ENCODE data around the gene RPUSD1.

Gene RPUSD1

DNA sequence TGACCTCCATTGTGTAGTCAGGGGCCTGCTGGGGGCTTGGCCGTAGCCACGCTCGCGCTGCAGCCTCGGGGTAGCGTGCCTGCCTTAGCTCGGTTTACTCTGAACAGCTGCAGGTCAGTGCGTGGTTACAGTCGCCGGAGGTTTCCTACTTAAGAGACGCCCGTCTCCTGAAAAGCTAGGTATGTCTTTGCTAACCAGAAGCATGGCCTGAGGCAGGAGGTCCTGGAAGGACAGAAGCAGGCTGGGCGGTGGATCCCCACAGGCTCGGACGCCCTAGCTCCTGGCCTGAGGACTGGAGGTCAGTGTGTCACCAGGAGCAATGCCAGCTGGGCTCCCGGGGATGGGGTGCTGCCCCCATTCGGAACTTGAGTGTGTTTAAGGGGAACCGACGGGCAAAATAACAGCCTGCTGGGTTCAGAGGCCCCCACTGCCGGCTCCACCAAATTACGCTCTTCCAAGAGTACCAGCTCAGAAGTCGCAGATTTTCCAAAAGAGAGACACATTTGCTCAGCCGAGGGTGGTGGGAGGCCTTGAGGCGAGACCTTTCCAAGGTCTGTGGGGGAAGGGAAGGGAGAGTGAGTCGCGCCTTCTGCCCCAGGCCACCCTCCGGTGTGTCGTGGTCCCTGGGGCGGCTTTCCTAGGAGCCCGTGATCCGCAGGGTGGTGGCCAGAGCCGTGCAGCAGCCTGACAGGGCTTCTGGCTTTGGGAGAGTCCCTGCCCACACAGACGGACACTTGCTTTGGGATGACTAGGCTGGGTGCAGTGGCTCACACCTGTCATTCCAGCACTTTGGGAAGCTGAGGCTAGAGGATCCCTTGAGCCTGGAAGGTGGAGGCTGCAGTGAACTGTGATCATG, 16.2 kb upstream of the RPUSD1 start:
- H3K79me1 ChIP-seq (ENCODE audit: low read length), result no peaks in the 10 kb centered on the region
- no peaks in the 10 kb centered on the region for H3K4me1 ChIP-seq (ENCODE audit: control insufficient read depth, low read depth, low read length)
- no peaks in the 10 kb centered on the region for H3K79me2 ChIP-seq (ENCODE audit: control insufficient read depth, insufficient read depth, low read length)
- H4K8ac ChIP-seq (ENCODE audit: low read depth, low read length), result no peak overlapping the region
- H2AK5ac ChIP-seq (ENCODE audit: low read length), result no peak overlapping the region
- H2BK120ac ChIP-seq (ENCODE audit: low read depth, low read length), result no peak overlapping the region
- no peak overlapping the region for H3K4me3 ChIP-seq (ENCODE audit: low read length)
- no CpG with 5 or more reads among the region's 33 CpGs for WGBS (ENCODE audit: extremely low coverage, insufficient coverage, low lambda C conversion rate)
- H3K18ac ChIP-seq (ENCODE audit: low read length), result no peak overlapping the region
- H3K4ac ChIP-seq (ENCODE audit: low read depth, low read length), result no peak overlapping the region
- H3K27ac ChIP-seq (ENCODE audit: low read depth, low read length), result no peak overlapping the region
- no peak overlapping the region for H3K9ac ChIP-seq (ENCODE audit: low read length)
- no peak overlapping the region for H2BK15ac ChIP-seq (replicated peaks; ENCODE audit: low read depth)
- no peak overlapping the region for H2BK5ac ChIP-seq (ENCODE audit: low read length)
- H3K56ac ChIP-seq (ENCODE audit: low read length), result no peak overlapping the region
- no peaks in the 10 kb centered on the region for H3K27me3 ChIP-seq (ENCODE audit: insufficient read depth, low read length, poor library complexity)
- no peak for DNase-seq
- H4K5ac ChIP-seq (ENCODE audit: low read length), result no peak overlapping the region
- H3K4me2 ChIP-seq (ENCODE audit: low read length), result no peak overlapping the region
- H3K36me3 ChIP-seq (ENCODE audit: control insufficient read depth, insufficient read depth, low read length), result no peaks in the 10 kb centered on the region
- H3K23ac ChIP-seq (ENCODE audit: low read length), result no peak overlapping the region

DNA sequence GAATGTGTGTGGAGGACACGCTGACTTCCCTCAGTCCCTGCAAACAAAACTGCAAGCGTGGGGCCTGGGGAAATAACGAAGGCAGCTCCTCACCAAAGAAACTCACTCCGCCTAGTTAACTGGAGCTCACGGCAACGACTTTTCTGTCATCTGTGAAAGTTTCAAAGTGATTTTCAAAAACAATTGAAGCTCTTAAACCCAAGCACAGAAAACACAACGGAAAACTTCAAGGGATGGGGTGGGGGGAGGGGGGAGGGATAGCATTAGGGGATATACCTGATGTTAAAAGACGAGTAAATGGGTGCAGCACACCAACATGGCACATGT, 15.5 kb upstream of the RPUSD1 start:
- Histone ChIP-seq H4K8ac (ENCODE audit: low read depth, low read length) (no peak overlapping the region), H3K56ac (ENCODE audit: low read length) (no peak overlapping the region), H3K27me3 (ENCODE audit: insufficient read depth, low read length, poor library complexity) (no peaks in the 10 kb centered on the region), H2BK5ac (ENCODE audit: low read length) (no peak overlapping the region), H2BK15ac (replicated peaks; ENCODE audit: low read depth) (no peak overlapping the region), H3K36me3 (ENCODE audit: control insufficient read depth, insufficient read depth, low read length) (no peaks in the 10 kb centered on the region), H3K4me1 (ENCODE audit: control insufficient read depth, low read depth, low read length) (no peaks in the 10 kb centered on the region), H3K79me2 (ENCODE audit: control insufficient read depth, insufficient read depth, low read length) (no peaks in the 10 kb centered on the region), H3K4me3 (ENCODE audit: low read length) (no peak overlapping the region), H3K4ac (ENCODE audit: low read depth, low read length) (no peak overlapping the region), H3K18ac (ENCODE audit: low read length) (no peak overlapping the region), H2AK5ac (ENCODE audit: low read length) (no peak overlapping the region), H3K79me1 (ENCODE audit: low read length) (no peaks in the 10 kb centered on the region), H3K4me2 (ENCODE audit: low read length) (no peak overlapping the region), H3K27ac (ENCODE audit: low read depth, low read length) (no peak overlapping the region), H4K5ac (ENCODE audit: low read length) (no peak overlapping the region), H2BK120ac (ENCODE audit: low read depth, low read length) (no peak overlapping the region), H3K9ac (ENCODE audit: low read length) (no peak overlapping the region), H3K23ac (ENCODE audit: low read length) (no peak overlapping the region)
- no peak for DNase-seq
- WGBS (ENCODE audit: extremely low coverage, insufficient coverage, low lambda C conversion rate), result no CpG with 5 or more reads among the region's 8 CpGs

- no CpG with 5 or more reads among the region's 33 CpGs for WGBS (ENCODE audit: extremely low coverage, insufficient coverage, low lambda C conversion rate)
- H3K79me2 ChIP-seq (ENCODE audit: control insufficient read depth, insufficient read depth, low read length), result no peaks in the 10 kb centered on the region
- no peaks in the 10 kb centered on the region for H3K79me1 ChIP-seq (ENCODE audit: low read length)
Observed at GRCh38 chr16:802914-803753, 15.0 kb upstream of the RPUSD1 start.

DNA sequence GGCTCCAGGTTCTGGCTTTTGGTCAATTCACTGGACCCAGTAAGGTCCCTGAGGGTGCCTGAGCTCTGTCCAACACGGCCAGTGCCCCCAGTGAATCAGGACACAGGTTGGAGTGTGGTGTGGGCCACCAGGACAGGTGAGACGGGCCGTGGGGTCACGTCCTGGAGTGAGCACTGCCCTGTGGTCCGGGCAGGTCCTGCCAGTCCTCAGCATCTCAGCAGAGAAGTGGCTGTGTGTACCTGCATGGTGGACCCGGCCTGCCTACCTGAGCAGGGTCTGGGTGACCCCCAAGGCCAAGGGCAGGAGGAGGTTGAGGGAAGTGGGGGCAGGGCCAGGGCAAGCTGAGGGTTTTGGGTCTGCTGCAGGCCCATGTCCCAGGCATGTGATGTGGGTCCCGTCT, 14.3 kb upstream of the RPUSD1 start:
- no peak overlapping the region for H2BK15ac ChIP-seq (replicated peaks; ENCODE audit: low read depth)
- H3K9ac ChIP-seq (ENCODE audit: low read length), result no peak overlapping the region
- H3K27ac ChIP-seq (ENCODE audit: low read depth, low read length), result no peak overlapping the region
- no peaks in the 10 kb centered on the region for H3K79me1 ChIP-seq (ENCODE audit: low read length)
- H3K79me2 ChIP-seq (ENCODE audit: control insufficient read depth, insufficient read depth, low read length), result no peaks in the 10 kb centered on the region
- H3K23ac ChIP-seq (ENCODE audit: low read length), result no peak overlapping the region
- no peak overlapping the region for H3K4me3 ChIP-seq (ENCODE audit: low read length)
- H3K27me3 ChIP-seq (ENCODE audit: insufficient read depth, low read length, poor library complexity), result no peaks in the 10 kb centered on the region
- H3K4ac ChIP-seq (ENCODE audit: low read depth, low read length), result no peak overlapping the region
- H2AK5ac ChIP-seq (ENCODE audit: low read length), result no peak overlapping the region
- DNase-seq, result no peak
- H3K36me3 ChIP-seq (ENCODE audit: control insufficient read depth, insufficient read depth, low read length), result no peaks in the 10 kb centered on the region
- H3K4me1 ChIP-seq (ENCODE audit: control insufficient read depth, low read depth, low read length), result no peaks in the 10 kb centered on the region
- H2BK5ac ChIP-seq (ENCODE audit: low read length), result no peak overlapping the region
- H3K56ac ChIP-seq (ENCODE audit: low read length), result no peak overlapping the region
- no peak overlapping the region for H4K5ac ChIP-seq (ENCODE audit: low read length)
- no peak overlapping the region for H2BK120ac ChIP-seq (ENCODE audit: low read depth, low read length)
- H3K18ac ChIP-seq (ENCODE audit: low read length), result no peak overlapping the region
- H4K8ac ChIP-seq (ENCODE audit: low read depth, low read length), result no peak overlapping the region
- no peak overlapping the region for H3K4me2 ChIP-seq (ENCODE audit: low read length)
- WGBS (ENCODE audit: extremely low coverage, insufficient coverage, low lambda C conversion rate), result no CpG with 5 or more reads among the region's 7 CpGs

More at GRCh38 chr16:802914-803753, 15.0 kb upstream of the RPUSD1 start:
- Histone ChIP-seq H2BK5ac (ENCODE audit: low read length) (no peak overlapping the region), H4K8ac (ENCODE audit: low read depth, low read length) (no peak overlapping the region), H2BK15ac (replicated peaks; ENCODE audit: low read depth) (no peak overlapping the region), H3K23ac (ENCODE audit: low read length) (no peak overlapping the region), H3K56ac (ENCODE audit: low read length) (no peak overlapping the region), H3K4me2 (ENCODE audit: low read length) (no peak overlapping the region), H2AK5ac (ENCODE audit: low read length) (no peak overlapping the region), H3K4ac (ENCODE audit: low read depth, low read length) (no peak overlapping the region), H3K4me1 (ENCODE audit: control insufficient read depth, low read depth, low read length) (no peaks in the 10 kb centered on the region), H3K36me3 (ENCODE audit: control insufficient read depth, insufficient read depth, low read length) (no peaks in the 10 kb centered on the region), H4K5ac (ENCODE audit: low read length) (no peak overlapping the region), H3K27ac (ENCODE audit: low read depth, low read length) (no peak overlapping the region), H2BK120ac (ENCODE audit: low read depth, low read length) (no peak overlapping the region), H3K9ac (ENCODE audit: low read length) (no peak overlapping the region), H3K27me3 (ENCODE audit: insufficient read depth, low read length, poor library complexity) (no peaks in the 10 kb centered on the region), H3K4me3 (ENCODE audit: low read length) (no peak overlapping the region), H3K18ac (ENCODE audit: low read length) (no peak overlapping the region)
- no peak for DNase-seq

- Histone ChIP-seq H2BK120ac (ENCODE audit: low read depth, low read length) (no peak overlapping the region), H3K9ac (ENCODE audit: low read length) (no peak overlapping the region), H3K4me3 (ENCODE audit: low read length) (no peak overlapping the region), H3K79me2 (ENCODE audit: control insufficient read depth, insufficient read depth, low read length) (no peaks in the 10 kb centered on the region), H3K4me1 (ENCODE audit: control insufficient read depth, low read depth, low read length) (no peaks in the 10 kb centered on the region), H2BK5ac (ENCODE audit: low read length) (no peak overlapping the region), H3K18ac (ENCODE audit: low read length) (no peak overlapping the region), H4K8ac (ENCODE audit: low read depth, low read length) (no peak overlapping the region), H3K23ac (ENCODE audit: low read length) (no peak overlapping the region), H3K36me3 (ENCODE audit: control insufficient read depth, insufficient read depth, low read length) (no peaks in the 10 kb centered on the region), H4K5ac (ENCODE audit: low read length) (no peak overlapping the region), H3K4me2 (ENCODE audit: low read length) (no peak overlapping the region), H2BK15ac (replicated peaks; ENCODE audit: low read depth) (no peak overlapping the region), H3K56ac (ENCODE audit: low read length) (no peak overlapping the region), H3K79me1 (ENCODE audit: low read length) (no peaks in the 10 kb centered on the region), H3K4ac (ENCODE audit: low read depth, low read length) (no peak overlapping the region), H2AK5ac (ENCODE audit: low read length) (no peak overlapping the region), H3K27me3 (ENCODE audit: insufficient read depth, low read length, poor library complexity) (no peaks in the 10 kb centered on the region), H3K27ac (ENCODE audit: low read depth, low read length) (no peak overlapping the region)
- WGBS (ENCODE audit: extremely low coverage, insufficient coverage, low lambda C conversion rate), result no CpG with 5 or more reads among the region's 22 CpGs
- no peak for DNase-seq
Observed at GRCh38 chr16:801584-802363, 13.6 kb upstream of the RPUSD1 start.
